Suppressor macrophage (primary cell): ENCODE measurements around the gene CHMP4A.

ENCODE experiments used
- DNase-seq, 4 experiments: peaks; one replicate each; pipeline ENCODE4 v3.0.0-alpha.2; 2020 to 2022

CHMP4A gene

GRCh38 chr14:24177041-24177825, 36.1 kb downstream of the CHMP4A start:
- DNase-seq, result no peak

- DNase-seq, result no peak
Measured at GRCh38 chr14:24176599-24176998, 36.7 kb downstream of the CHMP4A start.

GRCh38 chr14:24172871-24173281, 40.4 kb downstream of the CHMP4A start:
- no peak for DNase-seq

GRCh38 chr14:24172261-24172860, 40.9 kb downstream of the CHMP4A start:
- no peak for DNase-seq

- peak in 2 of 4 experiments; percentile 11 to 25 for DNase-seq
Measured at GRCh38 chr14:24171422-24172260, 41.6 kb downstream of the CHMP4A start, which contains the start of gene REC8. Gene REC8, plus strand, starts transcription at chr14:24172080. Its CDS starts 473 bp downstream, at chr14:24172553.

GRCh38 chr14:24167469-24168114, 45.7 kb downstream of the CHMP4A start:
- DNase-seq, result peak; percentile 45 to 72 (median 58)

- DNase-seq, result no peak
Measured at GRCh38 chr14:24165785-24166184, 47.5 kb downstream of the CHMP4A start.

GRCh38 chr14:24164518-24164991, 48.7 kb downstream of the CHMP4A start:
- no peak for DNase-seq

GRCh38 chr14:24162093-24162492, 51.2 kb downstream of the CHMP4A start:
- no peak for DNase-seq

GRCh38 chr14:24160850-24161804, 52.2 kb downstream of the CHMP4A start, which contains the start of gene IRF9:
Gene IRF9, plus strand, starts transcription at chr14:24161265. Its CDS starts 880 bp downstream, at chr14:24162145.
- peak; percentile 96 to 98 (median 96) for DNase-seq

- no peak for DNase-seq
Measured at GRCh38 chr14:24160499-24160849, 52.8 kb downstream of the CHMP4A start.

GRCh38 chr14:24159777-24160498, 53.4 kb downstream of the CHMP4A start:
- no peak for DNase-seq
